NCI-H2227 treated with DMSO at 0.1 percent for 48 hours (cell line): ENCODE measurements around the gene GIMAP1.
A peak's percentile ranks its signal among the peaks of the same experiment; 100 is the strongest.

Source experiments
- DNase-seq: peaks from one replicate; lab custom pipeline; 2025; lab: John Stamatoyannopoulos, UW

Gene GIMAP1

GRCh38 chr7:150748376-150748775 lies 32.0 kb downstream of the GIMAP1 start:
- DNase-seq, result no peak

- no peak for DNase-seq
Observed at GRCh38 chr7:150751702-150752101, 35.3 kb downstream of the GIMAP1 start.

- no peak for DNase-seq
Observed at GRCh38 chr7:150753239-150753638, 36.8 kb downstream of the GIMAP1 start.

GRCh38 chr7:150753826-150754603 lies 37.6 kb downstream of the GIMAP1 start:
- peak; percentile 9 for DNase-seq

- no peak for DNase-seq
Observed at GRCh38 chr7:150754951-150755350, 38.5 kb downstream of the GIMAP1 start.

GRCh38 chr7:150755473-150756099 lies 39.2 kb downstream of the GIMAP1 start:
- DNase-seq, result no peak

- DNase-seq, result no peak
Observed at GRCh38 chr7:150756166-150756565, 39.8 kb downstream of the GIMAP1 start.

- DNase-seq, result no peak
Observed at GRCh38 chr7:150756858-150757257, 40.4 kb downstream of the GIMAP1 start.

GRCh38 chr7:150759479-150759878 lies 43.1 kb downstream of the GIMAP1 start:
- no peak for DNase-seq

GRCh38 chr7:150766334-150766709 lies 49.9 kb downstream of the GIMAP1 start:
- DNase-seq, result no peak

GRCh38 chr7:150769768-150770167 lies 53.4 kb downstream of the GIMAP1 start:
- no peak for DNase-seq
